Stimulated activated CD8-positive, alpha-beta memory T cell treated with anti-CD3 and anti-CD28 coated beads, Interleukin-7, amount 100 ng/mL, for 4 hours (primary cell): Measurements from ENCODE around the gene HOXD9.

ENCODE experiments used
- DNase-seq, 2 donors: peaks; one replicate each; pipeline ENCODE4 v3.0.0-alpha.2; 2020; ENCODE audit warnings: low read depth in 2 of 2

The HOXD9 gene

GRCh38 chr2:176110415-176111308 is 11.9 kb upstream of the HOXD9 start:
- no peak for DNase-seq

DNA sequence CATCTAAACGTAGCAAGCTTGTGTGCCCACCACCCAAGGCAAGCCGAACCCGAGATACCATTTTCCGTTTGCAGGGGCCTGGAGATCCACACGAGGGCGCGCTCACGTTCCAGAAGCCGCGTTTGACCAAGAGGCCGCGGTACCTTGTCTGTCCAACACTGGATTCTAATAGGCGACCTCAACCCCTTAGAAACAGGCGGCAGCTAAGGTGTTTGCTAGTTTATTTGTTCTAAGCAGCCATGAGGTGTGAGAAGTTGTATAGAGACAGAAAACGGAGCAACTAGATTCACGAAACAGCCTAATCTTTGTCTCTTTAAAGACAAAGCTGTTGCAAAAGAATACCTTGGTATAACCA is 11.2 kb upstream of the HOXD9 start:
- DNase-seq = no peak

DNA sequence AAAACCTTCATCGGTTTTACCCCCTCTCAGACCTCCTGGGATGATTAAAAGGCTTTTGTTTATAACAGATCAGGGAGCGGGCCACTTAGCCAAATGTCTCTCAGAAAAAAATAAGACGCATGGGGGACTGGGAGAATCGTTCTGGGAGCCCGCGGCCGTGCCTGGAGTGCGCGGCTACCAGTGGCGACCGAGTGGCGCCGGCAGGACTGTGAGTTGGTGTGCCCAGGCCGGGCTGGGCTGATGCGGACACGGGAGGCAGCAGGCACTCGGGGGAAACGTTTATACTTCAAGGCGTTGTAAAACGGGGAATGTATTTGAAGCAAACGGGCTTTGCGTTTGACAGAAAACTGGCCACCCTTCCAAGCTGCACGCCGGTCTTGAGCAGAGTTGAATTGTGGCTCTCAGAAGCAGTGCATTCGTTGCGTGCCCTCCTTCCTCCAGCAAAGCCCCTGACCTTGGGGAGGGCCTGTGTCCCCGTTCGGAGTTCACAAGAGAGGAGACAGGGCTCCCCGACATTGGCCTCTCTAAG is 10.6 kb upstream of the HOXD9 start:
- no peak for DNase-seq

GRCh38 chr2:176112375-176113302 is 9.9 kb upstream of the HOXD9 start:
- DNase-seq = no peak

GRCh38 chr2:176114120-176114929 is 8.2 kb upstream of the HOXD9 start:
- DNase-seq = no peak

DNA sequence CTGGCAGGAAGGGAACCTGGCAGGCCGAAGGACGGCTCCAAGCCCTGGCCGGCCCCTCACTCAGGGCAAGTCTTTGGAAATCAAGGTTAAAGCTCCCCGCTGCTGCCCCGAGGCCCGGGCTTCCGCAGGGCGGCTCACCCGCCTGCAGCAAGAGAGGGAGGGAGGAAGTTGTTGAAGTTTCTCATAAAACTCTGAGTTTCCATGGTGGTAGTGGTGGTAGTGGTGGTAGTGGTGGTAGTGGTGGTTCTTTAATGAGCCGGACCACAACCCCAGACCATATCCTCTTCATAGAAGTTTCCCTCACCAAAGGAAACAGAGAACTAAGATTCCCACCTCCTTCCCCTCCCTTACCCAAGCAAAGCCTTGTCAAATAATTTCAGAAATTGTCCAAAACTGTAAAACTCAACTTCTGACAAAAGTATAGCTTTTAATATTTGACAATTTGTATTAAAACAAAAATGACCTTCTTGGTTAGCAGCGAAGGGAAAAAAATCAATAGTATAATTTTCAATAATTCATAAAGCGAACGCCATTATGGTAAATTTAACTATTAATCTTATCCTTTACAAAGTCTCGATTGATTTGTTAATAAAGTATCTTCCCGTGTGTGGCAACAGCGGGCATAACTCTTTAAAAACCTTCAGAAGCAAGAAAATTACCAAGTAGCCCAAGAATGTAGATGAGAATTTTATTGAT is 7.4 kb upstream of the HOXD9 start:
- DNase-seq = no peak

DNA sequence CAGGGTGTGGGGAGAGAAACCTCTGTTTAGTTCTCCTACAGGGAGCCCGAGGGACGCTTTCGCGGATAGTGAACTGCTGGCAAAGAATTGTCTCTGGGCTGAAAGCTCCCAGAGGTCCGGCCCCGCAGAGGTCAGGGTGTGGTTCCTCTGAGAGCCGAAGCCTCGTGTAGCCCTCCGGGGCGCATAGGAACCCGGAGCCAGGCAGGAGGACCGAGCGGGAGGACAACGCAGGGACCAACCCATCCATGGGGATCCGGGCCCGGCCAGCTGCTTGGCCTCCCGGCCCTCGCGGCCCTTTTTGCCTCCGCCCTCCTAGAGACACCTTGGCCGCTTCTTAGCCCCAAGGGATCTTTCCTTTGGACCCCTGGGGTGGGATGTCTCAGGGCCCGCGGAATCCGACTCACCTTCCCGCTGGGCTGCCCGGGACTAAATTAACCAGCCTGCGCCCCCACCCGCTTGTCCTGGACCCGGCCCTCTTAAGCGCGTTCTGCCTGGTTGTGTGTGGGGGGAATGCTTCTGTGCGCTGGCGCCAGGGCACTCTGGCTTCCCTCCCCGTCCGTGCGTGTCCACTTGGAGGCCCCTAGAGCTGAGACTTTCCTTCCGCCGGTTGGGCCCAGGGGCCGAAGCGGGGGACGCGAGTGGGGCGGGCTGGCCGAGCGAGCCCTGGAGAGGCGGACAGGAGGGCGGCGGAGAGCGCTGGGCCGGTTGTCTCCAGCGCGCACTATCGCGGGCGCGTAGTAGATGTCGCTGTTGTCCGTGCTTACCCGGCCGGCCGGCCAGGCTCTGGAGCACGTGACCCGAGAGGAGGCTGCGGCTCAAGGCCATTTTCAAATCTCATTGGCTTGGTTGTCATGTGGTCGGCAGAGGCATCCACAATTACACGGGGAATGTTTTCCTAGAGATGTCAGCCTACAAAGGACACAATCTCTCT is 6.4 kb upstream of the HOXD9 start, which contains the start of gene HOXD10:
TSS of gene HOXD10 (plus strand) at position 896 of the 931 bp plus-strand sequence. CDS start 56 bp downstream, outside the sequence.
- no peak for DNase-seq

- no peak for DNase-seq
These were observed 5.2 kb upstream of the HOXD9 start for GRCh38 chr2:176117162-176117822.

- no peak for DNase-seq
These were observed 4.6 kb upstream of the HOXD9 start for GRCh38 chr2:176117823-176118371.

DNA sequence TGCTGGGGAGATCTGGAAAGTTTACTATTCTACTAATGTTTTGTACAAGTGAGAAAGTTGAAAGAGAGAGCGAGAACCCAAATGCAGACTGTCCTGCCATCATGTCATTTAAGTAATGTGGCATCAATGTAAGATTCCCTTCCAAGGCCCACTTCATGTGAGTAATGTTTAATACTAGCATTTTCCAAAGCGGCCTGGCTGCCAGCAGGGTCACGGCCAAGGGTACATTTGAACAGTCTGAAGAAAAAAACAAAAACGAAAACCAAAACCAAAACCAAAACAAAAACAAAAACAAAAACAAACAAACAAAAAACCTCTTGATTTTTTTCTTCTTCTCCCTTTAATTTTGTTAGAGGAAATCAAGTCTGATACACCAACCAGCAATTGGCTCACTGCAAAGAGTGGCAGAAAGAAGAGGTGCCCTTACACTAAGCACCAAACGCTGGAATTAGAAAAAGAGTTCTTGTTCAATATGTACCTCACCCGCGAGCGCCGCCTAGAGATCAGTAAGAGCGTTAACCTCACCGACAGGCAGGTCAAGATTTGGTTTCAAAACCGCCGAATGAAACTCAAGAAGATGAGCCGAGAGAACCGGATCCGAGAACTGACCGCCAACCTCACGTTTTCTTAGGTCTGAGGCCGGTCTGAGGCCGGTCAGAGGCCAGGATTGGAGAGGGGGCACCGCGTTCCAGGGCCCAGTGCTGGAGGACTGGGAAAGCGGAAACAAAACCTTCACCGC is 3.7 kb upstream of the HOXD9 start:
- DNase-seq = no peak

DNA sequence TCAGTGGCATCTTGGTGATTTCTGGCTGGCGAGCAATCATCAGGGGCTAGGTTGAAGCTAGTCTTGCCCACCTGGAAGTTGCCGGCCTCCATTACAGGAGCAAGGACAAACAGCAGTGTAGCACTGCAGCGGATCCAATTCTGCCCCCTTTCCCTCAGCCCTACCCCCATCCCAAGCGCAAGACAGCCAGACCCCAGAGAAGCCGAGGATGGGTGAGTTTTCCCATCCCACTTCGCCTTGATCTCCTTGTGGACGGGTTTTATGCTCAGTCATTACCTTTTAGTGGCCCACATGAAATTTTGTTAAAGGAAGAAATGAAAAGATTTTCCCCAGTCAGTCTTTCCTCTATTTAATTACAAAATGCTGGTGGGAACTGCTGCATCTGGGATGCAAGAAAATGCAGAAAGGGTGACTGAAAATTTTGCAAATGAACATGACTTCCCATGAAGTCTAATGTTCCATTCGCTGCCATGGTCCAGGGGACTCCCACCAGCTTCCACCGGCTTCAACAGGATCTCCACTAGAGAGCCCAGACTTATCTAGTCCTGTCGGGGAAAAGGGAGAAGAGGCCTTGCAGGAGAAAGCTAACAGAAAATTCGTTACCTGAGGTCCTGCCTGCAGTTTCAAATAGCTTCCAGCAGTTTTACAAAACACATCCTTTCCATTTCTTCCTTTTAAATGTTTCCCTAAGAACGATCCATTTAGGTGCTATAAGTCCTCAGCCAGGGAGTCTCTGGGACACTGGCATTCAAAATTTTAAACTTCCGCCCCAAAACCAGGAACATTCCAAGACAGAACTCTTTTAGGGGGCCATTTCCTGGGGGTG is 1.9 kb upstream of the HOXD9 start:
- DNase-seq = no peak

- DNase-seq = no peak
These were observed 1.1 kb upstream of the HOXD9 start for GRCh38 chr2:176121190-176122051.

DNA sequence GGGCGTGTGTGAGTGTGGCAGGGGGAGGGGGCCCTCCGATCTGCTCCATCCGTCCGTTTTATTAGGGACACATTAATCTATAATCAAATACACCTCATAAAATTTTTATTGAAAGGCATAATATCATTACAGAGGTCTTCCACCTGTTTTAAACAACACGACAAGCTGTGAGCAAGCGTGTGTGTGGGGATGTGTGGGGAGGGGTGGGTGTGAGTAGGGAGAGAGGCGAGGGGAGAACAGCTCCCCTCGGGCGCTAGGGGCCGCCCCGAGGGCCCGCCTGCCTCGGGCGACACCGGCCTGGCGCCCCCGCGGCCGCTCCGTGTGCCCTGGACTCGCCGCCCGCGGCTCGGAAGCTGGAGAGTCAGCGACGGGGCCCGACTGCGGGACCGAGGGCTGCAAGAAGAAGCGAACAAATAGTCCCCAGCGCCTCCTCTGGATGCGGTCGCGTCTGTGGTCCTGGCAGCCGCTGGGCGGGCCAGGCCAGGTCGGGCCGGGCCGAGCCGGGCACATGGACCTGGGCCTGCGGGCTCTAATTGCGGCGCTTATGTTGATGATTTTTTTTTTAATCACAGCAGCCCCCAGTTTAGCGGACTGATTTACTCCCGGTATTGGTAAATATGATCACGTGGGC is 352 bp upstream of the HOXD9 start:
- no peak for DNase-seq

DNA sequence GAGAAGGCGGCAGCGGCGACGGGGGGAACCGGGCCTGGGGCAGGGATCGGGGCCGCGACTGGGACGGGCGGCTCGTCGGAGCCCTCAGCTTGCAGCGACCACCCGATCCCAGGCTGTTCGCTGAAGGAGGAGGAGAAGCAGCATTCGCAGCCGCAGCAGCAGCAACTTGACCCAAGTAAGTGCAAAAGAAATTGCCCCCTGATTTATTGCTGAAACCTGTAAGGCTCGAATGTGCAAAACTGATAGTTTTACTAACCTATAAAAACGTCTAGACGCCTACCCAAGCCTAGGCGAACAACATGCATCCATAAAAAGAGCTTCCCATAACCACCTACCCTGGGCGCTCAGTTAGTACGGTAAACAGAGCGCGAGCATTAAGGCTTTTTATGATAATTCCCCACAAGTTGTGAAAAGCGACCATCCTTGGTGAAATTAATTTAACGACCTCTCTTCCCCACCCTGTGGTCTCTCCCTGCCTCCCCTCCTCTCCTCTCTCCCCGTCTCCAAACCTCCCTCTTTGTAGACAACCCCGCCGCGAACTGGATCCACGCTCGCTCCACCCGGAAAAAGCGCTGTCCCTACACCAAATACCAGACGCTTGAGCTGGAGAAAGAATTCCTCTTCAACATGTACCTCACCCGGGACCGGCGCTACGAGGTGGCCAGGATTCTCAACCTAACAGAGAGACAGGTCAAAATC is 1.0 kb downstream of the HOXD9 start:
- DNase-seq = no peak
